Measurements from ENCODE around the gene FKBP1B. TPM values are rescaled to one million over a fixed set of nuclear protein-coding genes. Genes with fewer than 3 reads are reported as not detected.

The FKBP1B gene
- total RNA-seq, 1 experiment from 2014 or later, result 59.7 TPM

DNA sequence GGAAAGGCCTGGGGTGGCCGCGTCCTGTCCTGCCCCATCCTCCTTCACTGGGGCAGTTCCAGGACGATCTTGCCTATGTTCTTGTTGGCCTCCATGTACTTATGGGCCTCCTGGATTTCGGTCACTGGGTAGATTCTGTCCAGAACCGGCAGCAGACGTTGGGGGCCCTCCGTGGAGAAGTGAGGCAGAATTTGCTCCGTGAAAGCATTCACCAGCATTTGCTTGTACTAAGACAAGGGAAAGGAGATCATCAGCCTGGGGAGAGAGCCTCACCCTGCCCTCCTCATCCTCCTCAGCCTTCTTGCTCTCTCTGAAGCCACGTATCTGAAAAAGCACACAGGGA lies 28.0 kb downstream of the FKBP1B start:
- Mint-ChIP-seq H3K4me1 (peaks cover 17 to 19% of the 10 kb centered on the region in 2 experiments), H3K27me3 (ENCODE audit: low read depth) (no peaks in the 10 kb centered on the region), H3K36me3 (ENCODE audit: insufficient read depth in 1 of 3, low read depth in 3 of 3) (peaks cover 21 to 54% (median 52%) of the 10 kb centered on the region in 3 experiments), H3K4me3 (peak overlapping the region; percentile 77 to 97), H3K9me3 (no peaks in the 10 kb centered on the region), H3K27ac (peak overlapping the region; percentile 31 to 91 (median 90); a peak in 4 of 7 replicates)
- H3K79me2 ChIP-seq (ENCODE audit: insufficient read depth, low read length), result no peaks in the 10 kb centered on the region; the same call in 1 of the 2 replicates
- no peak overlapping the region for H3T11ph ChIP-seq (ENCODE audit: low read length)
- DNase-seq, result no peak
- no peak overlapping the region for H4K91ac ChIP-seq (ENCODE audit: insufficient read length, low read depth, low read length)
- no peak overlapping the region for H3K18ac ChIP-seq (ENCODE audit: insufficient read length, low read depth, low read length)
- TF ChIP-seq, protein P1, sequence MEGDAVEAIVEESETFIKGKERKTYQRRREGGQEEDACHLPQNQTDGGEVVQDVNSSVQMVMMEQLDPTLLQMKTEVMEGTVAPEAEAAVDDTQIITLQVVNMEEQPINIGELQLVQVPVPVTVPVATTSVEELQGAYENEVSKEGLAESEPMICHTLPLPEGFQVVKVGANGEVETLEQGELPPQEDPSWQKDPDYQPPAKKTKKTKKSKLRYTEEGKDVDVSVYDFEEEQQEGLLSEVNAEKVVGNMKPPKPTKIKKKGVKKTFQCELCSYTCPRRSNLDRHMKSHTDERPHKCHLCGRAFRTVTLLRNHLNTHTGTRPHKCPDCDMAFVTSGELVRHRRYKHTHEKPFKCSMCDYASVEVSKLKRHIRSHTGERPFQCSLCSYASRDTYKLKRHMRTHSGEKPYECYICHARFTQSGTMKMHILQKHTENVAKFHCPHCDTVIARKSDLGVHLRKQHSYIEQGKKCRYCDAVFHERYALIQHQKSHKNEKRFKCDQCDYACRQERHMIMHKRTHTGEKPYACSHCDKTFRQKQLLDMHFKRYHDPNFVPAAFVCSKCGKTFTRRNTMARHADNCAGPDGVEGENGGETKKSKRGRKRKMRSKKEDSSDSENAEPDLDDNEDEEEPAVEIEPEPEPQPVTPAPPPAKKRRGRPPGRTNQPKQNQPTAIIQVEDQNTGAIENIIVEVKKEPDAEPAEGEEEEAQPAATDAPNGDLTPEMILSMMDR (conservative IDR thresholded peaks at IDR 0.05), result no peak
- no peak overlapping the region for H2AFZ ChIP-seq (ENCODE audit: low read length)
- no peak overlapping the region for H3K14ac ChIP-seq (ENCODE audit: insufficient read depth, low read length)
- no peak overlapping the region for H2BK15ac ChIP-seq (ENCODE audit: low read depth, low read length)
- H4K8ac ChIP-seq (replicated peaks; ENCODE audit: insufficient read length, low read depth, low read length), result no peak overlapping the region
- WGBS (ENCODE audit: extremely low coverage, insufficient read length, low lambda C conversion rate), result no CpG with 5 or more reads among the region's 9 CpGs
- H3K9me3 ChIP-seq (ENCODE audit: control insufficient read depth, low read depth, low read length), result no peaks in the 10 kb centered on the region
- H2BK20ac ChIP-seq (ENCODE audit: low read depth, low read length, poor library complexity, severe bottlenecking), result no peak overlapping the region
- no peak overlapping the region for H2AK5ac ChIP-seq (ENCODE audit: insufficient read length, low read length)
- no peak overlapping the region for H3K27ac ChIP-seq (ENCODE audit: insufficient read length, low read depth, low read length)
- no peaks in the 10 kb centered on the region for H4K20me1 ChIP-seq (ENCODE audit: control insufficient read depth, insufficient read depth, insufficient read length)
- H4K5ac ChIP-seq (ENCODE audit: insufficient read length, low read depth, low read length), result no peak overlapping the region
- no peak overlapping the region for H2BK12ac ChIP-seq (ENCODE audit: insufficient read length, low read depth, low read length)
- peak overlapping the region; percentile 74 for H3K4me2 ChIP-seq (ENCODE audit: insufficient read depth, insufficient read length, low read length)
- H3K23ac ChIP-seq (ENCODE audit: insufficient read length, low read depth, low read length), result no peak overlapping the region
- H3K4me1 ChIP-seq (ENCODE audit: insufficient read depth, low read length), result peaks cover 3% of the 10 kb centered on the region; the same call in 1 of the 2 replicates
- H2BK5ac ChIP-seq (ENCODE audit: insufficient read length, low read length), result no peak overlapping the region
- no peaks in the 10 kb centered on the region for H3K27me3 ChIP-seq (ENCODE audit: insufficient read depth, low read length)
- no peak overlapping the region for H3K4ac ChIP-seq (ENCODE audit: low read depth, low read length)
- H3K79me1 ChIP-seq (ENCODE audit: insufficient read depth, low read depth, low read length, poor library complexity, severe bottlenecking), result no peaks in the 10 kb centered on the region
- H3K56ac ChIP-seq (ENCODE audit: insufficient read length, low read depth, low read length), result no peak overlapping the region
- H3K23me2 ChIP-seq (ENCODE audit: insufficient read length, low read depth, low read length, poor library complexity, severe bottlenecking), result peaks cover 11% of the 10 kb centered on the region
- peak overlapping the region; percentile 50 for H3K9ac ChIP-seq (ENCODE audit: extremely low read depth, insufficient read length, low read length)
- H2BK120ac ChIP-seq (ENCODE audit: low read depth, low read length, poor library complexity, severe bottlenecking), result no peak overlapping the region
